ENCODE results near the gene SLC9A8. TPM values are rescaled to one million over a fixed set of nuclear protein-coding genes. Genes with fewer than 3 reads are reported as not detected.

The SLC9A8 gene
- total RNA-seq, 1 donor from 2014 or later, result 4.7 TPM

GRCh38 chr20:49916146-49917002 is 103.7 kb downstream of the SLC9A8 start:
- DNase-seq (ENCODE audit: missing footprints) (no peak), ATAC-seq (no peak)
- intact Hi-C loops (cut with DNase I), result loop anchor here (5.0 kb wide), 1 partner anchor 304 kb away; no protein-coding TSS in a partner anchor

GRCh38 chr20:49918446-49918845 is 105.8 kb downstream of the SLC9A8 start:
- DNase-seq (ENCODE audit: missing footprints) (no peak), ATAC-seq (no peak)
- intact Hi-C loops (cut with DNase I), result loop anchor here (5.0 kb wide), 1 partner anchor 306 kb away; no protein-coding TSS in a partner anchor

GRCh38 chr20:49919009-49919408 is 106.4 kb downstream of the SLC9A8 start:
- ATAC-seq, result no peak
- no peak for DNase-seq (ENCODE audit: missing footprints)
- intact Hi-C loops (cut with DNase I), result loop anchor here (5.0 kb wide), 1 partner anchor 307 kb away; no protein-coding TSS in a partner anchor

GRCh38 chr20:49919461-49919860 is 106.8 kb downstream of the SLC9A8 start:
- intact Hi-C loops (cut with DNase I), result loop anchor here (5.0 kb wide), 1 partner anchor 307 kb away; no protein-coding TSS in a partner anchor
- ATAC-seq, result no peak
- DNase-seq (ENCODE audit: missing footprints), result no peak

- DNase-seq (ENCODE audit: missing footprints) (no peak), ATAC-seq (no peak)
- intact Hi-C loops (cut with DNase I), result no loop called here
These were observed 111.6 kb downstream of the SLC9A8 start for GRCh38 chr20:49924247-49924646.

GRCh38 chr20:49925901-49926454 is 113.3 kb downstream of the SLC9A8 start:
- ATAC-seq (no peak), DNase-seq (ENCODE audit: missing footprints) (no peak)
- intact Hi-C loops (cut with DNase I), result no loop called here

- intact Hi-C loops (cut with DNase I), result no loop called here
- ATAC-seq (peak; percentile 76), DNase-seq (ENCODE audit: missing footprints) (no peak)
These were observed 115.9 kb downstream of the SLC9A8 start for GRCh38 chr20:49928411-49929141.

GRCh38 chr20:49929142-49929494 is 116.5 kb downstream of the SLC9A8 start:
- ATAC-seq (no peak), DNase-seq (ENCODE audit: missing footprints) (no peak)
- intact Hi-C loops (cut with DNase I), result no loop called here

- intact Hi-C loops (cut with DNase I), result no loop called here
- peak; percentile 9 for ATAC-seq
- no peak for DNase-seq (ENCODE audit: missing footprints)
These were observed 123.1 kb downstream of the SLC9A8 start for GRCh38 chr20:49935746-49936152.

GRCh38 chr20:49936153-49937026 is 123.8 kb downstream of the SLC9A8 start, which contains the start of gene RNF114:
Gene RNF114 (plus strand): TSS chr20:49936397. CDS start chr20:49936413, 16 bp downstream.
- intact Hi-C loops (cut with DNase I), result no loop called here
- DNase-seq (ENCODE audit: missing footprints) (peak; percentile 95), ATAC-seq (peak; percentile 95)

- no peak for ATAC-seq
- DNase-seq (ENCODE audit: missing footprints), result no peak
- intact Hi-C loops (cut with DNase I), result no loop called here
These were observed 124.7 kb downstream of the SLC9A8 start for GRCh38 chr20:49937027-49937929.

- intact Hi-C loops (cut with DNase I), result no loop called here
- DNase-seq (ENCODE audit: missing footprints), result no peak
- no peak for ATAC-seq
These were observed 125.8 kb downstream of the SLC9A8 start for GRCh38 chr20:49938173-49939163.

- no peak for ATAC-seq
- no peak for DNase-seq (ENCODE audit: missing footprints)
- intact Hi-C loops (cut with DNase I), result no loop called here
These were observed 128.8 kb downstream of the SLC9A8 start for GRCh38 chr20:49941456-49941855.
